Stomach (tissue), 4 donors: ENCODE data around the gene SLC41A3.

Experiments
- POLR2A ChIP-seq, 4 donors: fragments of 450-650 bp; IDR thresholded peaks; one replicate each; pipeline ENCODE4 v1.6.1; 2016; ENCODE audit warnings: antibody characterized with exemption in 4 of 4, control low read depth in 2 of 4, mild to moderate bottlenecking in 1 of 4, moderate library complexity in 1 of 4
- TF ChIP-seq, protein P1 (sequence below), 7 experiments: fragments of 450-650 bp in 4 of 7; fragments of 200-600 bp in 3 of 7; sonication (generic) in 3 of 7; IDR thresholded peaks; one replicate each; pipeline ENCODE4 v1.5.1; 2016 to 2019; ENCODE audit warnings: antibody characterized with exemption in 7 of 7, control low read depth in 2 of 7, mild to moderate bottlenecking in 1 of 7

DNA sequence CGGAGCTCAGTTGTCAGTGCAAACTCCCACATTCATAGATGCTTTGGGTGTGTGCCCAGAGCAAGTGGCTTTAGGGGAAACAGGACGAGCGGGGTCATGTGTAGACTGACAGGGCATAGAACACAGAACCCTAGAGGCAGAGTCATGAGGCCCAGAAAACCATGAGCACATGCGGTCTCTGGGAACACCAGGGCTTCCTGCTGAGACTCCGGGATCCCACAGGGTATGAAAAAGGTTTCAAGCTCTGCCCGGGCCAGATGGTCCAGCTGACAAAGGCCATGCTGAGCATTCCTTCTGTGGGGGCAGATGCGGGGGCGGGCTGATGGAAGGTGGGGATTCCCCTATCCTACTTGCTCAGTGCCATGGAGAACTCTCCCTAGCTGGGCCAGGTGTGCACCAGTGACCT lies 70.2 kb downstream of the SLC41A3 start:
- TF ChIP-seq, protein P1, sequence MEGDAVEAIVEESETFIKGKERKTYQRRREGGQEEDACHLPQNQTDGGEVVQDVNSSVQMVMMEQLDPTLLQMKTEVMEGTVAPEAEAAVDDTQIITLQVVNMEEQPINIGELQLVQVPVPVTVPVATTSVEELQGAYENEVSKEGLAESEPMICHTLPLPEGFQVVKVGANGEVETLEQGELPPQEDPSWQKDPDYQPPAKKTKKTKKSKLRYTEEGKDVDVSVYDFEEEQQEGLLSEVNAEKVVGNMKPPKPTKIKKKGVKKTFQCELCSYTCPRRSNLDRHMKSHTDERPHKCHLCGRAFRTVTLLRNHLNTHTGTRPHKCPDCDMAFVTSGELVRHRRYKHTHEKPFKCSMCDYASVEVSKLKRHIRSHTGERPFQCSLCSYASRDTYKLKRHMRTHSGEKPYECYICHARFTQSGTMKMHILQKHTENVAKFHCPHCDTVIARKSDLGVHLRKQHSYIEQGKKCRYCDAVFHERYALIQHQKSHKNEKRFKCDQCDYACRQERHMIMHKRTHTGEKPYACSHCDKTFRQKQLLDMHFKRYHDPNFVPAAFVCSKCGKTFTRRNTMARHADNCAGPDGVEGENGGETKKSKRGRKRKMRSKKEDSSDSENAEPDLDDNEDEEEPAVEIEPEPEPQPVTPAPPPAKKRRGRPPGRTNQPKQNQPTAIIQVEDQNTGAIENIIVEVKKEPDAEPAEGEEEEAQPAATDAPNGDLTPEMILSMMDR (IDR thresholded peaks at IDR 0.05): no peak
- no peak for TF ChIP-seq POLR2A (IDR thresholded peaks at IDR 0.05)
